Activated naive CD8-positive, alpha-beta T cell treated with anti-CD3 and anti-CD28 coated beads, Interleukin-2, amount 50 U/mL, for 16 hours (primary cell): ENCODE results near the gene DCHS1.

Experiments
- DNase-seq: peaks from one replicate; pipeline ENCODE4 v3.0.0-alpha.2; 2020; ENCODE audit warnings: low read depth, low spot score

DCHS1 gene

DNA sequence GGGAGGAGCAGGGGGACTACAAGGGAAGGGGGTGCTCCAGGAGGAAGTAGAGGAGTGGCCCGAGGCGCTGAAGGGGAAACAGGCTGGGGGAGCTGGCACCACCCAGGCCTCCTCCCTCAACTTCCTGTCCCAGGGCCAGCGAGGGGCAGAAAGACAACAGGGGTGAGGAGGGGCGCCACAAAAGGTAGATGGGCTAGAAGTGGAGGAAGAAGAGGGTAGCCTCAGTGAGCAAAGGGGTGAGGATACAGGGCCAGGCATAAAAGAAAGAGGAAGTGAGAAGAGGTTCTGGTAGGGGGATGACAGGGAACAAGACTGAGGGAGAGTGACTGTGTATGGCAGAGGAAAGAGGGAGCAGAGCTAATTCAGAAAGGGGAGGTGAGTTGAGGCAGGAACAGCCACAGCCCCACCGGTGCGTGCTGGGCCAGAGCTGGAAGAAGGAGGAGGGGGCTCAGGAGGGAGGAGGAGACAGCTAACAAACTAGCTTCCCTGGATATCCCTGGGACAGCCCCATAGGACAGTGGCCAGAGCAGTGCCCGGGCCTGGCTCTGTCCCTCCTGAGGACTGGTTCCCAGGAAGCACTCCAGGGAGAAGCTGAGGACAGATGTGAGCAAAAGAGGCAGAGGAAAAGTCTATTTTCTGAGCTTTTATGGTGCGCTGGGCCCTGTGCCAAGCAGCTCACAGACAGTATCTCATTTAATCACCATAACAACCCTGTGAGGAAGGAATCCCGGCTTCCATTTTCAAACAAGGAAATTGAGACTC, 8.5 kb downstream of the DCHS1 start:
- DNase-seq: no peak

GRCh38 chr11:6646576-6646917, 9.1 kb downstream of the DCHS1 start:
- DNase-seq: no peak

DNA sequence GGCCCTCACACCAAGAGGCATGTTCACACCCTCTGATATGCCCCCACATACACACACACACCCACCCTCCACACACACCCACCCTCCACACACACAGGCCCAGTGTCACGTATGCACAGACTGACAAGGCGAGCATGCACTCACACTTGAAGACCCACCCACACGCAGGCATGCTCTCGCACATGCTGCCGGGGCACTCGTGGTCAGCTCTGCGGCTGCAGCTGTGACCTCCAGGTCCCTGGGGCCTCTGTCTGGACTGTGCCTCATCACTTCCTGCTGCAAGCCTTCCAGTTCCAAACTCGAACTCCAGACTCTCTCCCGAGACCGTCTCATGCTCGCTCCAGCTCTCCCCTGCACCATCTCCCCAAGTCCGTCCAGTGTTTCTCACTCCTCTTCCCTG, 9.5 kb downstream of the DCHS1 start:
- DNase-seq: no peak

DNA sequence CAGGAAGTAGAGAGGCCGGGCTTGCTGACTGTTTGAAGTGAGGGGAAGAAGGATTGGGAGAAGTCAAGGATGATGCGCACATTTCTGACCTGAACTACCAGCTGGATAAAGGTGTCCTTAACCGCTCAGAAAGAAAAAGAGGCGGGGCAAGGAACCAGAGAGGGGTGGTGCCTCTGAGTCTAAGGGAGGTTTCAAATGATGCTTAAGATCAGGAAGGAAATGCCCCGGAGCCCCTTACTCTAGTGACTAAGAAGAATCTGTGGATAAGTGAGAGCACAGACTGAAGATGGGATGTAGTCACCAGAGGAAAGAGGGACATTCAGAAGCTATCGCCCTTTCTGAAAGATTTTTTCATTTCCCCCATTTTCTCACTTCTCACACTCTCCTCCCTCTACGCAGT, 12.7 kb downstream of the DCHS1 start:
- no peak for DNase-seq

- no peak for DNase-seq
Observed at GRCh38 chr11:6640985-6641701, 14.5 kb downstream of the DCHS1 start.

- no peak for DNase-seq
Observed at GRCh38 chr11:6640036-6640984, 15.3 kb downstream of the DCHS1 start.

GRCh38 chr11:6638429-6638828, 17.2 kb downstream of the DCHS1 start:
- DNase-seq: no peak

DNA sequence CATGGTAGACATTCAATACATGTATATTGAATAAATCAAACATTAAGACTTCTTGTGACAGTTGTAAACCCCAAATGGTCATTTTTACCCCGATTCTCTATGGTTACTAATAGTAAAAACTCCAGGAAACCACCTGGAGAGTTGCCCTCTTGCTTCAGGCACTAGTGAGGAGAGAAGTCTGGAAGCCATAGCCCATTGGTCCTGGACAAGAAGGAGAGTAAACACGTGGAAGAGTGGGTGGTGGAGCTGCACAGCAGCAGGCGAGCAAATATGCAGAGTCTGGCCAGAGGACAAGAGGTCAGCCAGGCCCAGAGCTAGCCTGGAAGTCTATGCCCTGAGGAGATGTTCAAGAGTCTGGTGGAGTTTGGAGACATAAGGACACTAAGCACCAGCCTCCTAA, 17.7 kb downstream of the DCHS1 start:
- DNase-seq: no peak

DNA sequence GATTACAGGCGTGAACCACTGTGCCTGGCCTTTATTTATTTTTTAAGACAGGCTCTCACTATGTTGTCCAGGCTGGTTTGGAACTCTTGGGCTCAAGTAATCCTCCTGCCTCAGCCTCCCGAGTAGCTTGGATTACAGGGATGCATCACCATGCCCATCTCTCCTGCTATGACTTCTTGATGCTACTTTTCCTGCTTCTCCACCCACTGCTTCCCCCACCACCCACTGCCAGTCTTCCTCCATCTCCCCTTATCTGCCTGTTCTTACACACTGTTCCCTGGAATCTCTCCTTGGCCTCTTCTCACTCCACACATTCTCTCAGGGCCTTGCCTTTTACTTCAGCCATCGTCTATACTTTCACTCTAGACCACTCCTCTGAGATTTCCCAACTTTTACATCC, 19.1 kb downstream of the DCHS1 start:
- no peak for DNase-seq

- no peak for DNase-seq
Observed at GRCh38 chr11:6635082-6635932, 20.3 kb downstream of the DCHS1 start.

DNA sequence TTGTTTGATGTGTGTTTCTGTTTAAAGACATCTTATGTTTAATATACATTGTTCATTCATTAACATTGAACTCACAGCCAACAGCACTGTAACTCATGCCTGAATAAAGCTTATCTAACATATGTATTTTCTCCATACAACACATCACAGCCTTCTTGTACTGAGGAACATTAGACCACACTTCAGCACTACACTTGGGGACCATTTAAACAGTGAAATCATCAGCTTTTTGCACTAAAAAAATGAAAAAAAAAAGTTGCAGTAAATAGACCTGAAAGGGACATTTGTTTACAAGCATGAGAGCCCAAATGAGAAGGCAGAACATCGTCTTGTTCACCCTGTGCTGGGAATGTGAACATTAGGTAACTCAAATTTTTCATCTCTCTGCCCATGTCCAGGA, 21.1 kb downstream of the DCHS1 start:
- no peak for DNase-seq

DNA sequence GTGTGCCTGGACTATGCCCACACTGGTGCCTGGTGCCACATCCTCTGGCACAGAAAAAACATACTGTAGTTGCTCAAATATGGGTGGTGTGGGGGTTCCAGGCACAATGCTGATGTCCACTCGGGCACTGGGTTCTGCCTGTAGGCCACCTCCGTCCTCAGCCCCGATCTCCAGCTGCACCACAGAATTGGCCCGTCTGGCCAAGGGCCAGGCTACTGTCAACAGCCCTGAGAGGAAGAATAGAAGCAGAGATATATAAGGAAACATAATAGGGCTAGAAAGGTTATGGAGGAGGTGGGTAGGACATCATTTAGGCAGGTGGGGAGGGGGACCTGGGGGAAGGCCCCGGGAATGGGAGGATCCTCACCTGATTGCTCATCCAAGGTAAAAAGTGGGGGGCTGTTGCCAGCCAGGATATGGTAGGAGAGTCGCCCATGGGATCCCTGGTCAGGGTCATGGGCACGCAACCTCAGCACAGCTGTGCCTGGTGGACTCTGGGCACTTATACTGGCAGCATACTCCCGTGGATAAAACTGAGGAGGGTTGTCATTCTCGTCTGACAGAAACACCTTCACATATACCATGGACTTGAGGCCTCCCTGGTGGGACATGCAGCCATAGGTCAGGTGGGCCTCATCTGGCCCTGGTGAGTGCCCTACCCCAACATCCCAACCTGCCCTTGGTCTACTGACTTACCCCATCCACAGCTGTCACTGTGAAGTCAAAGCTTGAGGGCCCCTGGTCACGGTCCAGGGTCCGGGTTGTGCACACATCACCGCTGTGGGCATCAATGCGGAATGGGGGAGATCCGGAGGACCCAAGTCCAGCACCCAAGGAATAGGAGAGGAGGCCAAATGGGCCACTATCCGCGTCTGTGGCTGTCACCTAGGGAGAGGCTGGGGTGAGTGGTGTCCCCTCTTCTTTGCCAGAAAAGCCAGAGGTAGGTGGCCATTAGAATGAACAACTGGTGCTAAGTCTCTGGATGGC, 21.9 kb downstream of the DCHS1 start:
- DNase-seq: no peak

GRCh38 chr11:6632116-6633073, 23.2 kb downstream of the DCHS1 start:
- DNase-seq: no peak

DNA sequence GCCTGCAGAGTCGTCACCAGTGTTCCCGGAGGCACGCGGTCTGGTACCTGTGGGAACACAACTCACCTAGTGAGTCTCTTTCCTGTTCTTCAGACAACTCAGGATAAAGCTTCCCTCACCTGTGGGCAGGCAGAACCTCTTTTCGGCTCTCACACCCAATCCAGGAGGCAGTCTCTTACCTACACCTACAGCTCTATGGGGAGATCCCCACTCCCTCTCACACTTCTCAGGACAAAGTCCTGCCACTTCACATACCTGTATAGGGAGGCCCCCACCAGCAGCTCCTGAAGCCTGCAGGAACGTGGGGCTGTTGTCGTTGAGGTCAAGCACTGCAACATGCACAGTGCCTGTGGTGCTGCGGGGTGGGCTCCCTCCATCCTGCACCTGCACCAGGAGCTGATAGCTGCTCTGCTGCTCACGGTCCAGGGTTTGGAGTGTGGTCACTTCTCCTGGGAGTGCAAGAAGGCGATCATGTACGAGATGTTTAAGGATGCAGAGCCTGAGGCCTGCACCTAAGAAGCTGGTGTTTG, 24.2 kb downstream of the DCHS1 start:
- no peak for DNase-seq

GRCh38 chr11:6630632-6631291, 24.8 kb downstream of the DCHS1 start:
- DNase-seq: no peak

GRCh38 chr11:6629892-6630631, 25.5 kb downstream of the DCHS1 start:
- no peak for DNase-seq

DNA sequence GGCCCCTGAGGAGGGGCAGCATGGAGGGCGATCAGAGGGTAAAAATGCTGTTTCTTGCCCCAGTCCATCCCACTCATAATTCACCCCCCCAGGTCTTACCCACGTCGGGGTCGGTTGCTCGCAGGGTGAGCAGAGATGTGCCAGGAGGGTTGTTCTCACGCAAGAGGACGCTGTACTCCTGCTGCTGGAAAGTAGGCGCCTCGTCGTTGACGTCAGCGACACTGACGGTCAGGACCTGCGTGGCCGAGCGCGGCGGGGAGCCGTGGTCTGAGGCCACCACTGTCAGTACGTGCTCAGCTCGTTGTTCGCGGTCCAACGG, 26.1 kb downstream of the DCHS1 start:
- DNase-seq: no peak

DNA sequence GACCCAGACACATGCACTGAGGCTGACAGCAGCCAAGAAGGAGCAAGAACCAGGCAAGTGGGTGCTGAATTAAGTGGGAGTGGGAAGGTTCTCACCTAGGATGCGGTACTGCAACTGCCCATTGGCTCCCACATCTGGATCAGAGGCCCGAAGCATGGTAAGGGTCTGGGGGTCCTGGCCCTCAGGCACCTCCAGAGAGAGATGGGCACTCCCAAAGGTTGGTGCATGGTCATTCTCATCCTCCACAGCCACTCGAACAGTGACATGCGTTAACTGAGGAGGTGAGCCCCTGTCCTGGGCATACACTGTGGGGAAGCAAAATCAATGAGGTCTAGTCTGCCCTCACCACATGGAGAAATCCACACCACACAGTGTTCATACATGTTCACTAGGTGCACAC, 27.1 kb downstream of the DCHS1 start:
- no peak for DNase-seq
